Stimulated activated CD8-positive, alpha-beta memory T cell treated with anti-CD3 and anti-CD28 coated beads, Interleukin-2, amount 100 ng/mL, for 1 hour (primary cell): Measurements from ENCODE around the gene FAM53B.
A peak's percentile ranks its signal among the peaks of the same experiment; 100 is the strongest.

Source experiments
- DNase-seq, 2 donors: peaks; one replicate each; pipeline ENCODE4 v3.0.0-alpha.2; 2020; ENCODE audit warnings: low read depth in 2 of 2

Gene FAM53B

DNA sequence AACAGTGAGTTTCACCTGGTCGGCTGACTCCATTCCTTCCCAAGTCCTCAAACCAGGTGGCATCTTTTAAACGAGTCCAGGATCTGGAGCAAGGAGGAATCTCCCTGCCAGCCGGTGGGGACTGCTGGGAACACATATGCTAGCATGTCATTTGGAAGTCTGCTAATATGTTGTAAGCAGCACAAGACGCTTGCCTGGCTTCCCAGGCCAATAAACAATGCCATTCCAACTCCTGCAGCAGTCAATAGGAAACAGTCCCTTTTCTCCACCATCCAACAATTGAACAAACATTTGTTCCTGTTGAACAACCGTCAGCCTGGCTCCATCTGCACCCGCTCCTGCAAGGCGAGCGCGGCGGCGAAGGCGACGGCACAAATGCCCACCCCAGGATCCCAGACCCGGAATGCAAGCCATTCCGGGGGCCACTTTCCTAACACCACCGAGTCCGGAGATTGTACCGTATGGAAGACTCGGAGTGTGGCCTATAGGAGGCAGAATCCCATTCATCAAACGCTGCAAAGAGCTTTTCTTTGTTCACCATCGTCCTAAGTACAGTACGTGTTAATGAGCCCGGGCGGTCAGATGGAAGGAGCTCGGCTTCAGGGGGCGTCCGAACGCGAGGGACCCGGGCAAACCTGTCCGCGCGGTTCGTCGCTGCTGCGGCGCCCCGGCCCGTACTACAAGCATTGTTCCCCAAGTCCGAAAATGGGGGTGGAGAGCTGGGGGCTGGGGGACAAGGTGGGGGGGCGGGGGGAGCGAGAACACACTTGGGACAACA is 1.6 kb downstream of the FAM53B start:
- DNase-seq, result no peak

DNA sequence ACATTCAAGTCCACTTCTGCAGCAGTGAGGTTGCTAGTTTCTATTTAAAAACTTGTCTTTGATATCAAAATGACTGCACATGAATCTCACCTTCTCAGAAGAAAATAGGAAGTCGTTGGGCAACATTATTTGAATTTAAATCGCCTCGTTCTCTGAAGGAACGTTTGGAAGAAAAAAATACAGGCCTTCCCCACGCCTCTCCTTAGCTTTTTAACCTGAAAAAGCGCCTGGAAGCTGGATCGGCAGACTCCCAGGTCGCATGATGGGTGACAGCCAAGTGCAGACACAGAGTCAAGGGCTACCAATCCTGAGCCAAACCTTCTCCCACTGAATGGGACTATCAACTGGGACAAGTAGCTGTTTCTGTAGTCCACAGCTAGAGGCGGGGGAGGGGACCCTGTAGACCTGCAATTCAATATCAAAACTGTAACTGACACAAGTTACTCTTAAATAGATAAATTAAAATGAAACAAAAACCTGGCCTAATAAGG is 2.2 kb downstream of the FAM53B start:
- no peak for DNase-seq

DNA sequence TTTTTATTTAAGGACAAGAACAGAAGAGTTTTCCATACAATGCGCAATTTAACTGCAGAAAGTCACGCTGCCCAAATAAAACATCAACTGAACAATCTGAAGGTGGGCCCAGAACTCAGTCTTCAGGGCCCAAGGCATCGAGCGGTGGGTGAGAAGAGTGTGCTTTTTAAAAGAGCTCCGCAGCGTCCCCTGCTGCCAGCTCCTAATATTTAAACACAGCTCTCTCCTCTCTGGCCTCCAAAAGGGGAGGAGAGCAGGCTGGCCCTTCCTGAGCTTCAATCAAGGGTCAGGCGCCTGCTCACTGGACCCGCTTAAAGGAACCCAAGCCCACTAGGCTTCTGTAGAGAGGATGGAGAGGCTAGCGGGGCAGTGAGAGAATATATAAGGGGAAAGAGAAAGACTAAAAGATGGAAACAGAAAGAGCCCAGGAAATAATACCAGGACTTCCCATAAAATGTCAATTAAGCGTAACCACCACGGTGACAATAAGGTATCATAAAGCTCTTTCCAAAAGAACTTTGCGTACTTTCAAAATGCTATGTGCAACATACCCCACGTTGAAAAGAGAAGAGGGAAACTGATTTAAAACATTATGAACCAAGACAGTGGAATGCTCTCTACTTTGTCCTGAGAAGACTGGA is 2.8 kb downstream of the FAM53B start:
- DNase-seq, result peak in 1 of 2 donors; percentile 57

DNA sequence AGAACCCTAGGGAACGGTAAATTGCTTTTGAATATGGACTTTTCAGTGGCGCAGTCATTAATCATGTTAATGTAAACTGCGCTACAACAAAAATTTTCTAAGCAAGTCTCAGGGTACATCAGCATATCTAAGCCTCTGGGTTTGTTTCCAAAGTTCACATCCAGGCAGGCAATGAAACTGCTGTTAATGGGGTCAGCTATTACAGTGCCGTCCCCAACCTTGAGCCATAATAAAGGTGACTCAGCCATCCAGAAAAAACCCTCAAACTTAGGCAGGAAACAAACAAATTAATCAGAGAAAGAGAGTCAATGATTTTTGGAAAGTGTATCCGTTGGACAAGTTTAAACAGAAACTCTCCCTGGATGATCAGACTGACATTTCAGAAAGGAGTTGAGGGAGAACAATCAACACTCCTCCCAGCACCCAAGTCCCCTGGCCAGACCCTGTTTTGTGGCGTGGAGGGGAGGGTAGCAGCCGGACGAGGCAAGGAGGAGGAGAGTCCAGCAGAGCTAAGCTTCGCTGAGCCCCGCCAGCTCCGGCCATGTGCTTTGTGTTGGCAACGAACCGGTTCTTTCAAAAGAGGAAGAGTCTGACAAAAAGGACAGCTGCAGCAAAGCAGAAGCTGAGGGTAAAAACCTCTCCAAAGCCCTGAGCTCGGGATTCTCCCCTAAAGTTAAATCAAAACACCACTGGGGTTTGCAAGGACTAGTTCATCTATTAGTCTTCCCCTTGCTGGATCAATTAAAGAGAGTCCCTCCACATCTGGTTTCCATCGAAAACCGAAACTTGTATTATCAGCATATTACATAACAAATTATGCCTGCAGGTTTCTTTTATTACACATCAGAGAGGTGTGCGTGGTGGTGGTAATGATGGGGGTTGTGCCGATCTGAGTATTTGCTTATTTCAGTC is 3.6 kb downstream of the FAM53B start:
- no peak for DNase-seq

DNA sequence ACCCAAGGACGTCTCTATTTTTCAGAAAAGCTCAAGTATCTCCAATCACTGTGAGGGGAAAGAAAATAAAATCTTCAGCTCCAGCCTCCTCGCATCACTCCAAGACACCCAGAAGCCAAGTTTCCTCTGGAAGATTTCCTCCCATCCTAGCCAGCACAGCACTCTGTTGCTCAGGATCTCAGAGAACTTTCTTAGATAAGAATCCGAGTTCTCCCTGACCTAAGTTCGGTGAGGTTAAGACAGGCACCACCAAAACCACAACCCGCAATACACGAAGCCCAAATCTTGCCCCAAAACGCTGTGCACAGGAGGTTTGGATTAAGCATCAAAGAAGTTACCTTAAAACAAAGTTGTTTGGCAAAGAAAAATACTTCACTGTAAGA is 4.2 kb downstream of the FAM53B start:
- DNase-seq, result no peak

DNA sequence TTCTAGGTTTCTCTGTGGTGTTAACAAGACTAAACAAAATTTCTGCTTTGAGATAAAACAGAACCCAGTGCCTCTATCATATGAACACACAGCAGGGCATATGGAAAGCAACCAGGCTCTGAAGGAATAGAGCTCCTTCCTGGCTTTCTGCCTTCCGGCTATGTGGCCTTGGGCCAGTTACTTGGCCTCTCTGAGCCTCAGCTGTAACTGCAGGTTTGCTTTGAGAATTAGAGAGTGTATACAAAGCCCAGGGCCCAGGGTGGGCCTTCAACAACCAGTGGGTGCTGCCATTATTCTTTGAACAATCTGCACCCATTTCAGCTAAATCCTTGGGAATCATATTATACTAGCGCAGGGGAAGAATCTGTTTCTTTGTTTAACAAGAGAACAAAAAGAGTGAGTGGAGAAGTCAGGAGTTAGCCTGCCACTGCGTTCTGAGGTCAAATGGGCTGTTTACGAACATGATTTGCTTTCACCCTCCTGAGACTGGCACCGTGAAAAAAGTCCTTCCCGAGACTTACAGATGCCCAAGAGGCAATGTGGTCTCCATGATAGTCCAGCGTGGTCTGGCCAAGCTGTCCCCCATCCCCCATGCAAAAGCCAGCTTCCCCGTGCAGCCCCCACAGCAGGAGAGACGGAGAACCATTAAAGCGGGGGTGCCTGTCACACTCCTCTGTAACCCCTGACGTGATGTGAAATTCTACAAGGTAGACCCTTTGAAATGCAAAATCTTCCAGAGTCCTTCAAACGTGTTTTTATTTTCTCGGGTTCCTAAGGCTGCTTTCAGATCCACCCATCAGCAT is 4.9 kb downstream of the FAM53B start:
- no peak for DNase-seq

DNA sequence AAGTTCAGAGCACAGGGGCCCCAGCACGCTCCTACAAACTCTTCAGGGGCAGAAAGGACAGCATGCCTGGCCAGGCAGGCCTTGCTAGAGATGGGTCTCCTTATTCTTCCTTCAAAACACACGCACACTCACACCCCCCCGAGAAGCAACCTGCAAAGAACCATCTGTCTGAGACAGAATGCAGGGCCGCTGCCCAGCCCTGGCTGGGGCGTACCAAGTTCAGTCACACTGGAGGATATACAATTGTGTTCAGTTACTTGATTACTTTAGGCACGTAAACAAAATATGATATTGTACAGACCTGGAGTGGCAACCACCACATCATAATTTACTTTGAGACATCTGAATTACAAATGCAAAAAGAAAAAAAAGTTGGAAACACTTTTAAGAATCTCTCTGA is 5.7 kb downstream of the FAM53B start:
- DNase-seq, result no peak

DNA sequence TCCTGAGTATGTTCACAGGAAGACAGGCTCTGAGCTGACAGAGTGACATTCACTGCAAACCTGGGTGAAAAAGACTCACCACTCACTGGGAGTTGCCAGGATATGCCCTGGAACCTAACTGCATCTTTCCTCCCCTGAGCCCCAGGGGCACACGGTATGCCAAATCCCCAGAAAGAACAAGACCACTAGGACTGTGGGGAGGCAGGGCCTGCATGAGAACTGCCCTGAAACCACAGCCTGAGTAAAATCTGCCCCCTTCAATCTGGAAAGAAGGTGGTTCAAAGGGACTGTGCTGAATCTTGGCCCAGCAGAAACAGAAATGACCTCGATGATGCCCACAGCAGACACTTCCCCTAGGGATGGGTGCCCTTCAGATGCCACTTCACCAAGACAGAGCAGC is 6.5 kb downstream of the FAM53B start:
- no peak for DNase-seq

DNA sequence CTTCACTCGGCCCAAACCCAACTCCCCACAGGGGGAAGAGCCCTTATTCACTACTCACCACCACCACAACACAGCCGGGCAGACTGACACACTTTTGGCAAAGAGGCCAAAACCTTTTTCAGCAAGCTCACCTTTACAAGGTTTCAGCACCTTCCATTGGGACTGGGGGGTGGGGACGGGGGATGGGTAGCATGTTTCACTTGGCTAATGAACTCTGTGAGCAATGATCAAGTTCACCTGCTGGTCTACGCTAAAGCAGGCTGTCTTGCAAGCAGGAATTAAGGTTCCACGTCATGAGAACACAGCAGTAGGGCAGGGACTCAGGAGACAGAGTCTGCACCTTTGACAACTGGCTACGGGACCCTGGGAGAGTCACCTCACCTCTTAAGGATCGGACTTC is 7.0 kb downstream of the FAM53B start:
- DNase-seq, result no peak

DNA sequence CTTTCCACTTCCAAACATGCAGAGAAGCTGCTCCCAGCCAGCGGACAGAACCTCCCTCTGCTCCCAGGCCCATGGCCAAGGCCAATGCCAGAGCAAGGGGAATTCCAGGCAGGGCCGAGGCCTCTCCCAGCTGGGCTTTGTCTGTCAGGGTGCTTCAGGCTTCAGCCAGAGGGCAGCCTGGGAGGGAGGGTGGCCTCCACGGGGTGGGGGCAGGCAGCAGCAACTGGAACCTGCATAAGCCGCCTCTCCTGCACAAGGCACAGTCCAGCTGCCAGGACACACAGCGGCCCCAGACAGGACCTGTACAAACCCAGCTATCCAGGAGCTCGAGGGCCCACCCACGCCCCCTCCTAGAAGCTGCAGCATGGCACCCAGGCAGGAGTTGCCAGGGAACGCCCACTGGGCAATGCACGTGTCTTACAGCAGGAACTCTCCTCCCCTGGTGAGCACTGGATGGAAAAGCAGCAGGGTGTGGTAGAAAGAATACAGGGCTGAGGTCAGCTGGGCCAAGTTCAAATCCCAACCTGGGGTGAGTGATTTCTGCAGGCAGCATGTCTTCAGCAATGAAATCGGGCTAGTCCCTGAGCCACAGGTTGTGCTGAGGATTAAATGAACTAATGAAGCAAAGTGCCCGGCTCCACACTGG is 7.6 kb downstream of the FAM53B start:
- DNase-seq, result no peak

DNA sequence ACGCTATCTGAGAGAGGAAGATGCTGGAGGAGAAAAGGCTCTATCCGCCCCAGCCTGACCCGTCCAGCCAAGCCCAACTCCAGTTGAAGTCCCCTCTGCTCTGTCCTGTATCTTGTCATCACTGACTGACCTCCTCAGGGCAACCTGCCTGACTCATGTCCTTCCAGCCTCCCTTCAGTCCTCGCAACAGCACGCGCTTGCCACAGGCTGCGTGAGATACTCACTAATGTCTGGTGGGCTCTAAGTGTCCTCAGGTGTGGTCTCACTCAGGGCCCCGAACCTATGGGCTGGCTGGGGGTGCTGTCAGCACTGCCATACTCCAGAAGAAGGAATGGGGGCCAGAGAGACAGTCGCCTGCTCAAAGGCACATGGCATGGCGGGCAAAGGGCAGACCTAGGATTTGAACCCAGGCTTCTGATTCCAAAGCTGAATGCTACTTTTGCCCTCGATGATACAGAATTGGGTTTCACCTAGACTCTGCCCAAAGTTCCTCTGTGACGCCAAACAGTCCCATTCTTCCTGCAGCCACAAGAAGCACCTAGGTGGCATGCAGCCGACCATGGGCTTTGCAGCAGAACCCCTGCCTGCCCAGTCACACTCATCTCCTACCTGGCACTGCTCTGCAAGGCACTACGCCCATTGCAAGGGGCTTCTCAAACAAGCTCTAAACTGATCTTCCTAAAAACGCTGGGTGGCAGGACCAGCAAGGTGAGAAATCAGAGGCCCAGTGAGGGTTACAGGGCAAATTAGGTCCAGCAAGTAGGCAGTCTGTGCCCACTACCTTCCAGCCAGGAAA is 8.5 kb downstream of the FAM53B start:
- no peak for DNase-seq

DNA sequence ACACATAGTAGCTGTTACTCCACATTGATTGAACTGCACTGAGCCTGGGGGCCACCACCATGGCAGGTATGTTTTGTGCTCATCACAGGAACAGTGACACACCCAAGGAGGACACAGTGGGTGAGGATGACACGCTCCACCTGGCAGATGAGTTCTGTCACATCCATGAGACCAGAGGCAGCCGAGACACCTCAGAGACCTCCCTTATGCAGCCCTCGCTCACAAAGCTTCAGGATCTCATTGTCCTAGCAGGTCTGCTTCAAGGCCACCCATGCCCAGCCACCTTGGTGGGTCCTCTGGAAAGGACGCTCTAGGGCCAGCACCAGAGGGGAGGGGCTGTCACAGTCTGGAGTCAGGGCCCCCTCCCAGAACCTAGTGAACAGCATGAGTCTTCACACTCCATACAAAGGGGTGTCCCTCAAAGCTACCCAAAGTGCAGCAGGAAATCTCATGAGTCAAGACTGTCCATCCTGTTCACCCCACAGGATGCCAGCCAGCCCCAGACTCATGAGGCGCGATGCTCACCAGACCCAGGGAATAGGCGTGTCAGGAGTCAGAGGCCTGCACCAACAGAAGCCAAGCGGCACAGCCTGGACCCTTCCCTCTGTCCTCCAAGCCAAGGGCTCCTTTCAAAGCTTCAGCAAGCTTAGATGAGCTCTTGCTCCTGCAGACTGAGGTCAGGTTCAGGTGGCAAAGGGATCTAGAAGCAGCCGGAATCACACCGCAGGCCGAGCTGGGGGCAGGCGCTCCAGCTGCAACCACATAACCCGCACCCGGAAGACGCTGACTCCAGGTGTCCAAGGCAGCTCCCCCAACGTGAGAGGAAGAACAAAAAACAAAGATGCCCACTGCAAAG is 9.6 kb downstream of the FAM53B start:
- DNase-seq, result no peak

DNA sequence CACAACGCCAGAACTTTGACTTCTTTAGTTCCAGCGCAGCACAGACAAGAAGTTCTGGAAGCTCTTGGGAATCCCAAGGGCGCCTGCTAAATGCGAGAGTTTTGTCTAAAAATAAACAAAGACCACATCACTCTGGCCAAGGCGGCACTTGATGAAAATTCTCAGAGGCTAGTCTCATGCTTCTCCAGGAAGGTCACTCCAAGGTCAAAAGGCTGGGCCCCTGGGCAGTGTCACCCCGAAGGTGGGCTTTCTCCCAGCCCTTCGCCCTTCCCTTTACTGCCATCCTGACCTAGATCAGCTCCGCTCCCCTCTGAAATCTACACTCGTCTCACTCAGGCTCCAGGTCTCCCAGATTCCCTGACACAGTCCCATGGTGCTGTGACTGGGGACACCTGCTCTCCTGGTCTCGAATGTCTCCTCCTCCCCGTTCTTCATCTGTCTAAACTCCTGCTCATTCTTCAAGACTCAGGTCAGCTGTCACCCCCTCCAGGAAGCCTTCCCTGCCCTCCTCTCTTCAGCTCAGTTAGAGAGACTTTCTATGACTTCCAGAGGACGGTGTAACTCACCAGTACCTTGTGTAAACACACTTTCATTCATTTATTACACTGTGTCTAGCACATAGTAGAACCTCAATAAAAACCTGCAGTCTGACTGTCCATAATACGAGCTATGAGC is 10.5 kb downstream of the FAM53B start:
- no peak for DNase-seq

DNA sequence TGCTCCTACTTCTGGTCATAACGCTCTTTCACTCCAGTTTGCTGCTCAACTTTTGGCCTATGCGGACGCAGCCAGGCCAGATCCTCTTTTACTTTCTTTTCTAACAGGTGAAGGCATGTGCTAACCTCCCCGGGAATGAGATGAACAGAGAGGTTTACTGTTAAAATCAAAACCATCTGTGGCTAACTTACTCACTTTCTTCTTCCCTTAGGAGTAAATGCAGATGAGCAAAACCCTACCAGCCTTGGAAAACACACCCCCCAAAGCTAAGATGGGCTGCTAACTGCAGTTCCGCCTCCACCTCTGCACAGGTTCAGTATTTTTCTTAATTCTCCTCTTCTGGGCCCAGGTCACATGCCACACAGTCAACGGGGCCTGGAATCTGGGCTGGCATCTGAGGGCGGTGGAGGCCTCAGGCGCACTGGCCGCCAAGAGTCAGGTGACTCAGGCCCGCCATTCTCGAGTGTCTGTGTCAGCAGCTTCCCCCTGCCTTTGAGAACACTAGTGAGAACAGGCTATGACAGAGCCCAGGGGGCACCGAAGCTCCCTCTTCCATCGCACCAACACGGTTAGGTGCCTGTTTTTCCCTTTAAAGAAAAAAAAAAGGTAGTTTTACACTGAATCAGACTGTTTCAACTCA is 11.1 kb downstream of the FAM53B start:
- DNase-seq, result no peak

DNA sequence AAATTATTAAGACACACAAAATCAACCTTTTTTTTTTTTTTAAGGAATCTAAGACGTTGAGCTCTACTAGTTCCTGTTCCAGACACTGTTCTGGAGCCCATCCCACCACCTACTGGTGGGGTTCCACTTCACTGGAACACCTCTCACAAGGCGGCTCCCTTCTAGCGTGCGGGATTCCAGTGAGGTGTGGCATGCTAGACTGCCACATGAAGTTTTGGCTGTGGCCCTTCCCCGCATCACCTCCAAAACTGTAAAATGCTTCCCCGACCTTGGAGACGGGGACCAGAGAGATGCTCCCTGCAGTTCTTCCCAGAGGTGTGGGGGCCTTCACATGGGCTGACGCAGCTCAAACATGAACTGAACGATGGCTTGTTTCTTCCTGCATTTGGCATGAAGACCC is 12.6 kb downstream of the FAM53B start:
- DNase-seq, result no peak

DNA sequence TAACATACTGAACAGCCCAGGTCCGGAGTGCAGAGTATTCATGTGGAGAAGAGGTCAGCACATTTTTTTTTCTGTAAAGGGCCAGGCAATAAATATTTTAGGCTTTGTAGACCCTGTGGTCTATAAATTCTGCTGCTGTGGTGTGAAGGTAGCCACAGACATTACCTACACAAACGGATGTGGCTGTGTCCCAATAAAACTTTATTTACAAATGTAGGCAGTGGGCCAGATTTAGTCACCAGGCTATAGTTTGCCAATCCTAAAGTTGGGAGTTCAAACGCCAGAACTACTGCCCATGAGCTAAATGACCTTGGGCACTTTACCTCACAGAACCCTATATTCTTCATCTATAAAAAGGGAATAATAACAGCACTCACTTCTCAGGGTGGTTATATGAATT is 13.4 kb downstream of the FAM53B start:
- no peak for DNase-seq

DNA sequence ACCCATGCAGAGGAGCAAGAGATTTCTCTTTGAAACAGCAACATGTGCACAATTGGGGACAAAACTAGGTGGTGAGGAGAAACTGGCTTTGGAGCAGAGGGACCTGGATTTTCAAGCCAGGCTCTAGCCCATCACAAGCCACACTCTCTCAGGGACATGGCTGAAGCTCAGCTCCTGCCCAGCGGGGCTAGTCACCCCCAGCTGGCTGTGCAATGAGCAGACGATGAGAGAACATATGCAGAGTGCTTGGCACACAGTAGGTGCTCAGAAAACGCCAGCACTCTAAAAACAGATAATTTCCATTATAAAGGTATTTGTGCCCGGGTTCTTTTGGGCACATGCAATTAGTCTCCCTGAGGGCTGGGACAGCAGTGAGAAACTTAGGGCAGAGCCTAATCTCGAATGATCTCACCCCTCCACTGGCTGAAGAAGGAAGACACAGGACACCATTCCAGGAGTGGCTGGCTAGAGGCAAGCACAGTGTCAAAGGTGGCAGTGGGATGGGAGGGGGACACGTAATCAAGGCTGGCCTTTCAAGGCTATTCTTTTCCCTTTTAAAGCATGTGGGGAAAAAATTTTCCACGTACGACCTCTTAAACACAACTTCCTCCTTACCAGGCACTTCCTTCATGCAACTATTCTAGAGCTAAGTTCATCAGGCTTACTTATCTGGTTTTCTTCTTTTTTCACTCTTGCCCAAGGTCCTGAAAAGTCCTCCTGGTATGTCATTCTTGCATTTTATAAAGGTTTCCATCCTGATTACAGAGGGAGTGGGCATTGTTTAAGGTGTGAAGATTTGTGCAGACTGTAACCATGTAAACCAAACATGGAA is 15.1 kb downstream of the FAM53B start:
- no peak for DNase-seq
